ENCODE measurements around the gene VPS36. TPM values are rescaled to one million over a fixed set of nuclear protein-coding genes. Genes with fewer than 3 reads are reported as not detected.
A peak's percentile ranks its signal among the peaks of the same experiment; 100 is the strongest.

VPS36 gene
- polyA plus RNA-seq, 2 of the 4 experiments (the other 2 are of a cell fraction) = 12.6 to 23.1 TPM

DNA sequence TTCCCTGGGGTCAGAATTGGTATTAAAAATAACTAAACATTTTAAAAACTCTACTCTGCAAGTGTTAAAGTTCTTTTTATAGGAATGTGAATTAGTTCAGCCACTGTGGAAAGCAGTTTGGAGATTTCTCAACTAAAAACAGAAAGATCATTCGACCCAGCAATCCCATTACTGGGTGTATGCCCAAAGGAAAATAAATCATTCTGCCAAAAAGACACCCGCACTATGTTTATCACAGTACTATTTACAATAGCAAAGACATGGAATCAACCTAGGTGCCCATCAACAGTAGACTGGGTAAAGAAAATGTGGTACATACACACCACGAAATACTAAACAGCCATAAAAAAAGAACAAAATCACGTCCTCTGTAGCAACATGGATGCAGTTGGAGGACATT is 43.8 kb downstream of the VPS36 start:
- POLR2A ChIA-PET = interaction anchor here (0.5 to 1.8 kb wide), 3 partner anchors 22 to 44 kb away, joined by 5 to 7 read pairs (median 6); partner anchors contain the start of gene VPS36
- Histone ChIP-seq H3K27ac (peak overlapping the region; percentile 75 to 88), H3K9me3 (no peaks in the 10 kb centered on the region), H3K4me3 (peak overlapping the region; percentile 81), H3K4me2 (peak overlapping the region; percentile 94), H3K4me1 (peaks cover 29% of the 10 kb centered on the region)
- WGBS (ENCODE audit: missing lambda C conversion rate) = 66% methylated on average over 4 of the region's 4 CpGs
- FAIRE-seq (no peak), DNase-seq (ENCODE audit: low read depth in 1 of 2, low spot score in 1 of 2) (no peak), ATAC-seq (no peak)
- TF ChIP-seq EP300 (IDR thresholded peaks at IDR 0.05) (no peak), HDAC2 (IDR thresholded peaks at IDR 0.05) (no peak), FOSB (CRISPR knock-in tag; IDR thresholded peaks at IDR 0.05) (no peak)
- TF ChIP-seq, protein P1, sequence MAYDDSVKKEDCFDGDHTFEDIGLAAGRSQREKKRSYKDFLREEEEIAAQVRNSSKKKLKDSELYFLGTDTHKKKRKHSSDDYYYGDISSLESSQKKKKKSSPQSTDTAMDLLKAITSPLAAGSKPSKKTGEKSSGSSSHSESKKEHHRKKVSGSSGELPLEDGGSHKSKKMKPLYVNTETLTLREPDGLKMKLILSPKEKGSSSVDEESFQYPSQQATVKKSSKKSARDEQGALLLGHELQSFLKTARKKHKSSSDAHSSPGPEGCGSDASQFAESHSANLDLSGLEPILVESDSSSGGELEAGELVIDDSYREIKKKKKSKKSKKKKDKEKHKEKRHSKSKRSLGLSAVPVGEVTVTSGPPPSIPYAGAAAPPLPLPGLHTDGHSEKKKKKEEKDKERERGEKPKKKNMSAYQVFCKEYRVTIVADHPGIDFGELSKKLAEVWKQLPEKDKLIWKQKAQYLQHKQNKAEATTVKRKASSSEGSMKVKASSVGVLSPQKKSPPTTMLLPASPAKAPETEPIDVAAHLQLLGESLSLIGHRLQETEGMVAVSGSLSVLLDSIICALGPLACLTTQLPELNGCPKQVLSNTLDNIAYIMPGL (CRISPR knock-in tag; IDR thresholded peaks at IDR 0.05; ENCODE audit: borderline replicate concordance) = no peak
- TF ChIP-seq, protein P2, sequence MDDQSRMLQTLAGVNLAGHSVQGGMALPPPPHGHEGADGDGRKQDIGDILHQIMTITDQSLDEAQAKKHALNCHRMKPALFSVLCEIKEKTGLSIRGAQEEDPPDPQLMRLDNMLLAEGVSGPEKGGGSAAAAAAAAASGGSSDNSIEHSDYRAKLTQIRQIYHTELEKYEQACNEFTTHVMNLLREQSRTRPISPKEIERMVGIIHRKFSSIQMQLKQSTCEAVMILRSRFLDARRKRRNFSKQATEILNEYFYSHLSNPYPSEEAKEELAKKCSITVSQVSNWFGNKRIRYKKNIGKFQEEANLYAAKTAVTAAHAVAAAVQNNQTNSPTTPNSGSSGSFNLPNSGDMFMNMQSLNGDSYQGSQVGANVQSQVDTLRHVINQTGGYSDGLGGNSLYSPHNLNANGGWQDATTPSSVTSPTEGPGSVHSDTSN (IDR thresholded peaks at IDR 0.05) = no peak
- CTCF ChIA-PET = interaction anchor here (3.7 kb wide), 1 partner anchor 44 kb away, joined by 30 read pairs; the partner anchor contains the start of gene VPS36

DNA sequence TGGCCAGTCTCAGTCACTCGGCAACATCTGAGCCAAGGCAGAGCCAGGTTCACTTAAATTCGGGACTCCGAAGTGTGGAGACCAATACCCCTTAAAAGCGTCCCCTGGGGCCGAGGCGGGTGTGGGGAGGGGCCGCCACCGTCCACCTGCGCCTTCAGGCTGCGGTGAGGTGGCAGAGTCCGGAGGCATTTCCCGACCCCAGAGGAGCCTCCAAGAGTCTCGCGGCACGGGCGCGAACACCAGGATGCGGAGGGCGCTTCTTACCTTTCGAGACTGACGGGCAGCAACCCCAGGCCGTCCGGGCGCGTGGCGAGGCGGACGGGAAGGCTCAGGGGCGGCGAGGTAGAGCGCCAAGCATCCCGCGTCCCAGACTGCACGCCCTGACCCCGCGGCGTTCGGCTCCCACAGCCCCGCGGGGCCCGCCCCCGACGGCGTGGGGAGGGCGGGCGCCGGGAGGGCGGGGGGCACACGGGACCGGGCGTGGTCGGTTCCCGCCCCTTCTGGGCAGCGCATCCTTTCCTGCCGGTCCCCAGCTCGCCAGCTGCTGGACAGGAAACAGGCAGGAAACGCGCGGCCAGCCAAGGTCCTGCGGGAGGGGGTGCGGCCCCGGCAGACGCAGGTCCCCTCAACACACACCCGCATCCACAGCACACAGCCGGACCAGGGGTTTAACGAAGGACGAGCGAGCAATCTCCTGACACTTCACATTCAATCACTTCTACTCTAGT is 44.5 kb downstream of the VPS36 start, which contains the start of gene THSD1:
TSS of gene THSD1 (minus strand) at position 406 of the 728 bp plus-strand sequence. CDS start 3,572 bp downstream, outside the sequence.
- ATAC-seq (peak; percentile 91 to 93), DNase-seq (ENCODE audit: low read depth in 1 of 2, low spot score in 1 of 2) (peak; percentile 40 to 54), FAIRE-seq (no peak)
- H3K27ac ChIP-seq = peak within 1 kb of the TSS; percentile 75 to 88
- POLR2A ChIA-PET = interaction anchor here (0.5 to 1.8 kb wide), 4 partner anchors 9 to 44 kb away, joined by 3 to 7 read pairs (median 6); partner anchors contain the start of gene VPS36
- H3K4me3 ChIP-seq = peak within 1 kb of the TSS; percentile 81
- H3K4me1 ChIP-seq = peaks cover 22% of the 10 kb centered on the region
- 1% methylated on average over 15 of the region's 68 CpGs for WGBS (ENCODE audit: missing lambda C conversion rate)
- H3K9me3 ChIP-seq = no peaks in the 10 kb centered on the region
- peak within 1 kb of the TSS; percentile 94 for H3K4me2 ChIP-seq
- no peak for TF ChIP-seq HOXB5 (CRISPR knock-in tag; IDR thresholded peaks at IDR 0.05)
- TF ChIP-seq MYC (IDR thresholded peaks at IDR 0.05; ENCODE audit: borderline replicate concordance, low read length) = no peak
- TF ChIP-seq KDM5A (IDR thresholded peaks at IDR 0.05) = no peak
- TF ChIP-seq NR3C1 (IDR thresholded peaks at IDR 0.05) = no peak
- no peak for TF ChIP-seq RFX5 (IDR thresholded peaks at IDR 0.05)
- TF ChIP-seq, protein P3, sequence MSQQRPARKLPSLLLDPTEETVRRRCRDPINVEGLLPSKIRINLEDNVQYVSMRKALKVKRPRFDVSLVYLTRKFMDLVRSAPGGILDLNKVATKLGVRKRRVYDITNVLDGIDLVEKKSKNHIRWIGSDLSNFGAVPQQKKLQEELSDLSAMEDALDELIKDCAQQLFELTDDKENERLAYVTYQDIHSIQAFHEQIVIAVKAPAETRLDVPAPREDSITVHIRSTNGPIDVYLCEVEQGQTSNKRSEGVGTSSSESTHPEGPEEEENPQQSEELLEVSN (IDR thresholded peaks at IDR 0.05; ENCODE audit: borderline replicate concordance, low read depth) = no peak
- no peak for TF ChIP-seq BHLHE40 (IDR thresholded peaks at IDR 0.05; ENCODE audit: low read depth, low read length)
- TF ChIP-seq CEBPB (IDR thresholded peaks at IDR 0.05) = no peak
- no peak for TF ChIP-seq RNF2 (IDR thresholded peaks at IDR 0.05; ENCODE audit: borderline replicate concordance, low read depth)
- TF ChIP-seq JUN (IDR thresholded peaks at IDR 0.05) = 0 out of 5 replicates have a peak, but pooled peaks of 1 of the 2 experiments have one; percentile 37
- no peak for TF ChIP-seq ZC3H11A (IDR thresholded peaks at IDR 0.05)
- TF ChIP-seq, protein P4, sequence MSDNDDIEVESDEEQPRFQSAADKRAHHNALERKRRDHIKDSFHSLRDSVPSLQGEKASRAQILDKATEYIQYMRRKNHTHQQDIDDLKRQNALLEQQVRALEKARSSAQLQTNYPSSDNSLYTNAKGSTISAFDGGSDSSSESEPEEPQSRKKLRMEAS (IDR thresholded peaks at IDR 0.05) = peak; percentile 40
- no peak for TF ChIP-seq ESRRA (IDR thresholded peaks at IDR 0.05; ENCODE audit: borderline replicate concordance, low read length)
- no peak for TF ChIP-seq RAD21 (conservative IDR thresholded peaks at IDR 0.05 in 1 of 2, IDR thresholded peaks at IDR 0.05 in 1 of 2)
- TF ChIP-seq, protein P5, sequence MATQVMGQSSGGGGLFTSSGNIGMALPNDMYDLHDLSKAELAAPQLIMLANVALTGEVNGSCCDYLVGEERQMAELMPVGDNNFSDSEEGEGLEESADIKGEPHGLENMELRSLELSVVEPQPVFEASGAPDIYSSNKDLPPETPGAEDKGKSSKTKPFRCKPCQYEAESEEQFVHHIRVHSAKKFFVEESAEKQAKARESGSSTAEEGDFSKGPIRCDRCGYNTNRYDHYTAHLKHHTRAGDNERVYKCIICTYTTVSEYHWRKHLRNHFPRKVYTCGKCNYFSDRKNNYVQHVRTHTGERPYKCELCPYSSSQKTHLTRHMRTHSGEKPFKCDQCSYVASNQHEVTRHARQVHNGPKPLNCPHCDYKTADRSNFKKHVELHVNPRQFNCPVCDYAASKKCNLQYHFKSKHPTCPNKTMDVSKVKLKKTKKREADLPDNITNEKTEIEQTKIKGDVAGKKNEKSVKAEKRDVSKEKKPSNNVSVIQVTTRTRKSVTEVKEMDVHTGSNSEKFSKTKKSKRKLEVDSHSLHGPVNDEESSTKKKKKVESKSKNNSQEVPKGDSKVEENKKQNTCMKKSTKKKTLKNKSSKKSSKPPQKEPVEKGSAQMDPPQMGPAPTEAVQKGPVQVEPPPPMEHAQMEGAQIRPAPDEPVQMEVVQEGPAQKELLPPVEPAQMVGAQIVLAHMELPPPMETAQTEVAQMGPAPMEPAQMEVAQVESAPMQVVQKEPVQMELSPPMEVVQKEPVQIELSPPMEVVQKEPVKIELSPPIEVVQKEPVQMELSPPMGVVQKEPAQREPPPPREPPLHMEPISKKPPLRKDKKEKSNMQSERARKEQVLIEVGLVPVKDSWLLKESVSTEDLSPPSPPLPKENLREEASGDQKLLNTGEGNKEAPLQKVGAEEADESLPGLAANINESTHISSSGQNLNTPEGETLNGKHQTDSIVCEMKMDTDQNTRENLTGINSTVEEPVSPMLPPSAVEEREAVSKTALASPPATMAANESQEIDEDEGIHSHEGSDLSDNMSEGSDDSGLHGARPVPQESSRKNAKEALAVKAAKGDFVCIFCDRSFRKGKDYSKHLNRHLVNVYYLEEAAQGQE (IDR thresholded peaks at IDR 0.05) = no peak
- no peak for TF ChIP-seq SREBF2 (IDR thresholded peaks at IDR 0.05)
- no peak for TF ChIP-seq HOXB13 (CRISPR knock-in tag; IDR thresholded peaks at IDR 0.05; ENCODE audit: low read depth)
- no peak for TF ChIP-seq HOXA7 (CRISPR knock-in tag; IDR thresholded peaks at IDR 0.05)
- TF ChIP-seq POLR2A (IDR thresholded peaks at IDR 0.05; ENCODE audit: low read length) = peak; percentile 44
- no peak for TF ChIP-seq FOSL2 (IDR thresholded peaks at IDR 0.05)
- no peak for TF ChIP-seq FOSL2 (CRISPR knock-in tag; IDR thresholded peaks at IDR 0.05)
- CTCF ChIA-PET = interaction anchor here (0.6 to 3.7 kb wide), 3 partner anchors 44 to 995 kb away, joined by 3 to 30 read pairs (median 28); partner anchors contain the start of gene VPS36

Data from A549 (cell line).